DND-41 (cell line): ENCODE data around the gene IPO8.

ENCODE experiments used
- EZH2 ChIP-seq: IDR thresholded peaks from 3 replicates; pipeline ENCODE4 v1.6.1; 2012; ENCODE audit warnings: borderline replicate concordance, low read depth, mild to moderate bottlenecking, moderate library complexity, low read length, inconsistent platforms; ENCODE audit not compliant: severe bottlenecking
- TF ChIP-seq, protein P1 (sequence below): IDR thresholded peaks from 2 replicates; pipeline ENCODE4 v1.5.1; 2012; ENCODE audit warnings: borderline replicate concordance, low read length, moderate library complexity, mild to moderate bottlenecking; ENCODE audit not compliant: poor library complexity, severe bottlenecking; ENCODE audit errors: extremely low read depth

DNA sequence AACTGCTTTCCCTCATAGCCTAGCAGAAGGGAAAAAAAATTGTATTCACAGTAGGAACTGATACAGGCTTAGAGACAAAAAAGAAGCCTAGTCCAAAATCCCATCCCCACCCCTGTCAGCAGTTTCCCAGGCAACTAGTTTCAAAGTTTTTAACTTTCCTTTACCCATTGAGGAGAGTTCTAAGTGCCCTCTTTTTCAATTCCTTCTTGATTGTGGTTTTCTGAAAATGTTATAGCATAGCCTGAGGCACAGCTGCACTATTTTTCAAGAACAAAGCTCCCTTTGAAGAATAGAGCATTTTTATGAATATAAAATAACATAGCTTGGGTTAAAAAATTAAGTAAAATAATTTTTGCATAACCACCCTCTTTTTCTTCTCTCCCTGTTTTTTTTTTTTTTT lies 81.6 kb downstream of the IPO8 start:
- TF ChIP-seq EZH2 = no peak
- TF ChIP-seq, protein P1, sequence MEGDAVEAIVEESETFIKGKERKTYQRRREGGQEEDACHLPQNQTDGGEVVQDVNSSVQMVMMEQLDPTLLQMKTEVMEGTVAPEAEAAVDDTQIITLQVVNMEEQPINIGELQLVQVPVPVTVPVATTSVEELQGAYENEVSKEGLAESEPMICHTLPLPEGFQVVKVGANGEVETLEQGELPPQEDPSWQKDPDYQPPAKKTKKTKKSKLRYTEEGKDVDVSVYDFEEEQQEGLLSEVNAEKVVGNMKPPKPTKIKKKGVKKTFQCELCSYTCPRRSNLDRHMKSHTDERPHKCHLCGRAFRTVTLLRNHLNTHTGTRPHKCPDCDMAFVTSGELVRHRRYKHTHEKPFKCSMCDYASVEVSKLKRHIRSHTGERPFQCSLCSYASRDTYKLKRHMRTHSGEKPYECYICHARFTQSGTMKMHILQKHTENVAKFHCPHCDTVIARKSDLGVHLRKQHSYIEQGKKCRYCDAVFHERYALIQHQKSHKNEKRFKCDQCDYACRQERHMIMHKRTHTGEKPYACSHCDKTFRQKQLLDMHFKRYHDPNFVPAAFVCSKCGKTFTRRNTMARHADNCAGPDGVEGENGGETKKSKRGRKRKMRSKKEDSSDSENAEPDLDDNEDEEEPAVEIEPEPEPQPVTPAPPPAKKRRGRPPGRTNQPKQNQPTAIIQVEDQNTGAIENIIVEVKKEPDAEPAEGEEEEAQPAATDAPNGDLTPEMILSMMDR = no peak
